Chondrocyte (in vitro differentiated cells): ENCODE measurements around the gene CENPE. TPM values are rescaled to one million over a fixed set of nuclear protein-coding genes. Genes with fewer than 3 reads are reported as not detected.

Experiments used
- DNase-seq: peaks from one replicate; pipeline ENCODE4 v3.0.0; 2021; ENCODE audit warnings: mixed read lengths, low spot score
- H3K27ac Mint-ChIP-seq: one replicate; pipeline ENCODE4 v1.8.0; 2021; ENCODE audit warnings: mild to moderate bottlenecking, moderate library complexity, mixed read lengths; ENCODE audit not compliant: unreplicated experiment
- H3K27me3 Mint-ChIP-seq: 2 replicates; pipeline ENCODE4 v1.8.0; 2021; ENCODE audit warnings: low read depth, mixed read lengths
- H3K36me3 Mint-ChIP-seq: 2 replicates; pipeline ENCODE4 v1.8.0; 2021; ENCODE audit warnings: low read depth, mixed read lengths
- H3K4me1 Mint-ChIP-seq: 2 replicates; pipeline ENCODE4 v1.8.0; 2021; ENCODE audit warnings: low read depth, mild to moderate bottlenecking, mixed read lengths
- H3K4me3 Mint-ChIP-seq: one replicate; pipeline ENCODE4 v1.8.0; 2021; ENCODE audit warnings: mild to moderate bottlenecking, moderate library complexity, mixed read lengths; ENCODE audit not compliant: unreplicated experiment
- H3K9me3 Mint-ChIP-seq: 2 replicates; pipeline ENCODE4 v1.8.0; 2021; ENCODE audit warnings: low read depth, mixed read lengths
- CTCF ChIP-seq: fragments of 200-600 bp; sonication (generic); IDR thresholded peaks from 2 replicates; pipeline ENCODE4 v1.5.0; 2021; ENCODE audit warnings: antibody characterized with exemption, mild to moderate bottlenecking, moderate library complexity
- total RNA-seq: library from RNA; stranded (reverse); gene quantifications from 3 replicates; pipeline ENCODE4 v1.2.1, GENCODE V29; 2021

The CENPE gene
- total RNA-seq, 1 donor from 2014 or later: 8.2 TPM

GRCh38 chr4:103201724-103202123 lies 3.6 kb upstream of the CENPE start:
- DNase-seq: no peak
- Mint-ChIP-seq H3K9me3 (no peaks in the 10 kb centered on the region), H3K27ac (no peak overlapping the region), H3K4me1 (peaks cover 10% of the 10 kb centered on the region), H3K4me3 (no peak overlapping the region), H3K36me3 (no peaks in the 10 kb centered on the region), H3K27me3 (peaks cover 5% of the 10 kb centered on the region)
- no peak for TF ChIP-seq CTCF

- Mint-ChIP-seq H3K27me3 (peaks cover 5% of the 10 kb centered on the region), H3K4me3 (no peak overlapping the region), H3K27ac (no peak overlapping the region), H3K36me3 (no peaks in the 10 kb centered on the region), H3K9me3 (no peaks in the 10 kb centered on the region), H3K4me1 (peaks cover 10% of the 10 kb centered on the region)
- no peak for TF ChIP-seq CTCF
- DNase-seq: no peak
Measured at GRCh38 chr4:103201253-103201652, 3.1 kb upstream of the CENPE start.

- no peak for TF ChIP-seq CTCF
- H3K4me3 Mint-ChIP-seq: peak overlapping the region; percentile 91
- no peaks in the 10 kb centered on the region for H3K36me3 Mint-ChIP-seq
- no peak for DNase-seq
- peak overlapping the region; percentile 99 for H3K27ac Mint-ChIP-seq
- peaks cover 3% of the 10 kb centered on the region for H3K27me3 Mint-ChIP-seq
- peaks cover 10% of the 10 kb centered on the region for H3K4me1 Mint-ChIP-seq
- H3K9me3 Mint-ChIP-seq: no peaks in the 10 kb centered on the region
Measured at GRCh38 chr4:103199009-103199408, 866 bp upstream of the CENPE start.

DNA sequence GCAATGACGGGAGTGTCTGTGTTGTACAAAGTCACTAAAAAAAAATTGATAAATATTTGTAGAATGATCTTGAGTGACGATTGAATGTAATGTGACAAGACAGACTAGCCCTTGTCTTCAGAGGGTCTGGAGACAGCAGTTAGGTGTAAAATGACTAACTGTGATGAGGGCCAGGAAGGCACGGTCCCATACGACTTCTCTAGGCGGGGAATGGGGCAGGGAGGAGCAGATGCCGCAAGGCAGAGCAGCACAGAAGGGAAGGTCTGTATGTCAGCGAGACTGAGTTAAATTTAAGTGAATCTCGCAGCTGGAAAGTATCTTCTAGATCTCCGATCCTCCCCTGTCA lies 405 bp downstream of the CENPE start:
- Mint-ChIP-seq H3K4me3 (peak overlapping the region; percentile 91), H3K4me1 (peaks cover 10% of the 10 kb centered on the region), H3K27ac (peak overlapping the region; percentile 99), H3K36me3 (peaks cover 1% of the 10 kb centered on the region), H3K27me3 (peaks cover 3% of the 10 kb centered on the region), H3K9me3 (no peaks in the 10 kb centered on the region)
- TF ChIP-seq CTCF: no peak
- DNase-seq: no peak

DNA sequence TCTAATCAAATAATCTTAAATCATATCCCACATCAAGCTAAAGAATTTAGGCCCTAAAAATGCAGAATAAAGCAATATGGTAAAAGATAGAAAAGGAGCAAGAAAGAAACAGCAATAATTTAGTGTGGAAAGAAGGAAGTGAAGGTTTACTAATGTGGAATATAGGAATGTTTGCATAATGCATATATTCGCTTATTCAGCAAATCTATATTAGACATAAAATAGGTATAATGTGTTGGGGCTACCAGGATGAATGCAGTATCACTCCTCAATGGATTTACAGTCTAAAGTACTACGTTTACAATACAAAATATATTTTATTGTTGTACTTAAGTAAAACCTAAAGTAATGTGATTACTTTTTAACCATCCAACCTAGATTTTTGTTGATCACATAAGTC lies 4.7 kb downstream of the CENPE start:
- Mint-ChIP-seq H3K36me3 (peaks cover 10% of the 10 kb centered on the region), H3K4me1 (peaks cover 10% of the 10 kb centered on the region), H3K9me3 (no peaks in the 10 kb centered on the region), H3K4me3 (no peak overlapping the region), H3K27me3 (no peaks in the 10 kb centered on the region), H3K27ac (no peak overlapping the region)
- TF ChIP-seq CTCF: no peak
- DNase-seq: no peak
